AG09309 (cell line): ENCODE data around the gene FANCG.

Experiments
- DNase-seq: peaks from one replicate; pipeline ENCODE4 v3.0.0-alpha.2; 2010; ENCODE audit warnings: low read depth
- H3K4me3 ChIP-seq: 2 replicates; pipeline ENCODE4 v1.5.1; 2011; ENCODE audit warnings: mild to moderate bottlenecking, low read depth, low read length, moderate library complexity; ENCODE audit not compliant: control insufficient read depth
- CTCF ChIP-seq: IDR thresholded peaks from 2 replicates; pipeline ENCODE4 v1.5.1; 2011; ENCODE audit warnings: mild to moderate bottlenecking, low read depth, low read length, inconsistent platforms; ENCODE audit not compliant: insufficient read depth, control insufficient read depth; ENCODE audit errors: missing control alignments

FANCG gene

GRCh38 chr9:35073279-35073612, 6.5 kb downstream of the FANCG start:
- no peak overlapping the region for H3K4me3 ChIP-seq
- no peak for DNase-seq
- no peak for TF ChIP-seq CTCF

GRCh38 chr9:35072461-35073278, 7.1 kb downstream of the FANCG start, which contains the start of gene VCP:
Gene VCP (minus strand): TSS chr9:35072625. CDS start chr9:35072353, 272 bp downstream.
- TF ChIP-seq CTCF = no peak
- peak within 1 kb of the TSS; percentile 64 for H3K4me3 ChIP-seq
- DNase-seq = peak; percentile 97

DNA sequence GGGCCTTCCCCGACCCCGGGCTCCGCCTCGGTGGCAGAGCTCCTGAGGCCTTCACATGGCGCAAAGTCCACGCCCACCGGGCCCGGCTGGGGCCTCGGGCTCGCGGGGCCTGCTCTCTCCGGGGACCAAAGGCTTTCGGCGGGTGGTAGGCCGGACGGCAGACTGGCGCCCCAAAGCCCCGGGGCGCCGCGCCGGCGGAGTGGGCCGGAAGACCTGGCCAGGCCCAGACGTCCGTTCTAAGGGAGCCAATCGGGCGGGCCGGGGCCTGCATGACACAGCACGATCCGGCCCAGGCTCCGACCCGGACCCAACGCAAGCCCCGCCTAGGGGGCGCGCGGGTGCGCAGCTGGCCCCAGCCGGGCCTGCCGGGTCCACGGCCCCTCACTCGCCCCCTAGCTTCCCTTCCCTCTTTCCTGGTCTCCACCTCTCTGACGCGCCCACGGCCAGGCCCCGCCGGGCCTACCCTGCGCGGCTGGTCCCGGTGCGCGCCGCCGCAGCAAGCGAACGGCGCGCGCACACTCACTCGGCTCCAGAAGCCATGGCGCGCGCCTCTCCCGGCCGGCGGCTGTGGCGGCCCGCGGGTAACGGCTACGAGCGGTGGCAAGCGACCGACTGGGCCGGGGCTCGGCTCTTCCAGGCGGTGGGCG, 7.8 kb downstream of the FANCG start:
- H3K4me3 ChIP-seq = peak overlapping the region; percentile 64
- DNase-seq = no peak
- peak; percentile 27 for TF ChIP-seq CTCF

- peak overlapping the region; percentile 64 for H3K4me3 ChIP-seq
- no peak for TF ChIP-seq CTCF
- no peak for DNase-seq
Observed at GRCh38 chr9:35070823-35071813, 8.6 kb downstream of the FANCG start.

DNA sequence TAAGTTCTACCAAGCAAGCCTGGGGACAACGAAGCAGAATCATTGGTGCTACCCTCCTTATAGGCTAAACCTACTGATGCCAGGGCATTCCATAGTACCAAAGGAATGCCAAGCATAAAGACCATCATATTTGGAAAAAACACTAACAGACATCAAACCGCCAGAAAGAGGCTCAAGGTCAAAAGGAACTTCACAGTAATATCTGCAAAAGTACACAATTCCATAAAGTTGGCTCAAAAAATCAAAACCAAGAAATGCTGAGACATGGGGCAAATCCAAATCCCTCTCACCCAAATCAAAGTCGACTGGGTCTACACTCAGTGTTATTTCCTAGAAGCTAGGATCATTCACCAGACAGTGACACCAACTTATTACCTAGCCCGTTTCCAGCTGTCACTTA, 10.7 kb downstream of the FANCG start:
- no peak overlapping the region for H3K4me3 ChIP-seq
- no peak for DNase-seq
- no peak for TF ChIP-seq CTCF

- no peak for TF ChIP-seq CTCF
- DNase-seq = no peak
- no peak overlapping the region for H3K4me3 ChIP-seq
Observed at GRCh38 chr9:35067056-35067455, 12.7 kb downstream of the FANCG start.
